ENCODE data around the gene RAP1GAP2.

Gene RAP1GAP2

DNA sequence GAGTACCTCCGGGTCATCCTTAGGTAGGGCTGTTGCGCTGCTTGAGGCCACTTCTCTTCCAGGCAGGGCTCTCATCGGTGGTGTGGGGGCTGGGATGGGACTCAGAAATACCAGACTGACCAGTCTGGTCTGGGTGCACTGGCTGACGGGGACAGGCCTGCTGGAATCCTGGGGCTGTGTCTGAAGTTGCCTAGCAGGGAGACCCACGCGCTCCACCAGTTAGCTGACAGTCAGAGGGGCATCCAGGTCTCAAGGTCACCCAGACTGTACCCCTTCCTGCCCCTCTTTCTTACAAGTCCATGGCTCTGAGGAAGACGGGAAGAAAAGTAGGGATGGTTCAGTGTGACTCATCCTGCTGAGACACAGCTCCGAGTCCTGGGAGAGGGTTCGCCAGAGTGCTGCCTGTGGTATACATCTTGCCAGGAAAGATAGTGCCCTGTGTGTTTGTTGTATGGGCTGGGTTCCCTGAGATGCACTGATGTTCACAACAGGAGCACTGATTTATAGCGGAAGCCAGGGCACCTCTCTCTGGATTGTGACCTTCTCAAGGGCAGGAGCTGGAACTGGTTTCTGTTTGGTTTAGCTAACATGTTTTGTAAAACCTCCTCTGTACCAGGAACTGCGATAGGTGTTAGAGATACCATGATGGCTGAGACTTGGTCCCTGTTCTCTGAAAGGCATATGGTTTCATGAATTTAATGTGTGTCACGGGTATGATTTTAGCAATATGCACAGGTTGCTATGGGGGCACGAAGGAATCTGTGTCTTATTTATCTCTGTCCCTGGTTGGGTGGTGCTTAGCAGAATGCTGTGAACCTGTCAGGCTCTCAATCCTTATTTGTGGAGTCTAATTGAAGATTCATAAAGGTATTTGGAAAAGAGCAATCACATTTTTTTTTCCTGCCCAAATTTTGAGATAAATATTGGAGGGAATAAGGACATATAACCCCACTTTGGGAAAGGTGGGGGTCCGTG lies 169.7 kb downstream of the RAP1GAP2 start:
- DNase-seq (ENCODE audit: low read depth) = peak; percentile 26
- TF ChIP-seq CTCF (conservative IDR thresholded peaks at IDR 0.05; ENCODE audit: low read length) = no peak

DNA sequence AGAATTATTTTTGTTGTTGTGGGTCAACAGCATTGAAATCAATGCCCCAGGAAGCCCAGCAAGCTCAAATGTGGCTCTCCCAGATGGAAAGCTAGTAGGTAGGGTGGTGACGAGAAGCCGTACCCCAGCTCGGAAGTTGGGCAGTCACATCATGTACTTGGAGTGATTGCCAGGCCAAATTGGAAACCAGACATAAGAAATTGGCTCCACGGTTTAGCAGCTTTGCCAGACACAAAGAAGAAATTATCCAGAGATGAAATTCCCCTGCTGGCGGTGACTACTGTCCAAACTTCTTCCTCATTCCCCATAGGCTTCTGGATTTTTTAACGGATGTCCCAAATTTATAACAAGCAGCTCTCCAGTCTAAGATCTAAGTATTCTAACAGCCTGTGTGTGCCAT lies 171.3 kb downstream of the RAP1GAP2 start:
- no peak for TF ChIP-seq CTCF (conservative IDR thresholded peaks at IDR 0.05; ENCODE audit: low read length)

More for the DNA sequence above, 169.7 kb downstream of the RAP1GAP2 start:
- no peak overlapping the region for H3K4me3 ChIP-seq (ENCODE audit: low read length)

DNA sequence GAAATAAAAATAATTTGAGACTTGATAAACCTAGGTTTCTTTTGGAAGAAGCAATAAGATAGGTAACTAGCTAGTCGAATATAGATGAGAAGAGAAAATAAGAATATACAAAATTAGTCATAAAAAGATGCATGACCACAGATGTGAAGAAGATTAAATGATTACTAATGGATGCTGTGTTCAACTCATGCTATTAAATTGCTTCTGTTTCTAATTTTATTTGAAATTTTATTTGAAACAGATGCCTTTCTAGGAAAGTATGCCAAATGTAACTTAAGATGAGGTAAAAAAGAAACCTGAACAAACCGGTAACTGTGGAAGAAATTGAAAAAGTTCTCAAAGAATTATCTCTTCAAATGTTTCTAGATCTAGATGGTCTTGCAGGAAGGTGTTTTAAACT lies 175.6 kb downstream of the RAP1GAP2 start:
- DNase-seq (ENCODE audit: low read depth) = no peak
- H3K4me3 ChIP-seq (ENCODE audit: low read length) = no peak overlapping the region
- no peak for TF ChIP-seq CTCF (conservative IDR thresholded peaks at IDR 0.05; ENCODE audit: low read length)

More for the DNA sequence above, 171.3 kb downstream of the RAP1GAP2 start:
- no peak overlapping the region for H3K4me3 ChIP-seq (ENCODE audit: low read length)
- DNase-seq (ENCODE audit: low read depth) = no peak

DNA sequence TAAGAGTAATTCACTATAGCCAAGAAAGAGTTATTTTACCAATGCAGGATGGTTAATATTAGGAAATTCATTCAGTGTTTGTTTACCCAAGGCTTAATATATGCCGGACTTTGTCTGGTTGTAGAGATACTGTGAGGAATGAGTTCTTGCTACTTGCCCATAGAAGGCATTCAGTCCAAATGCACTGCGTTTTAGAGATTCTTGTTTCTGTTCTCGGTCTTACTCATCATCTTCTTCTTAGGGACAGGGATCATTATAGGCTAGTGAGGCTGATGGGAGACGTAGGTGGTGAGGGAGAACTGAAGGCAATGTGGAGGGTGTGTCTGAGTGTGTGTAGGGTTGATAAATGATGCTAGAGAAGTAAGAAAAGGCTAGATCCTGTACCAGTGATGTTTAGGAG lies 176.5 kb downstream of the RAP1GAP2 start:
- no peak for TF ChIP-seq CTCF (conservative IDR thresholded peaks at IDR 0.05; ENCODE audit: low read length)
- DNase-seq (ENCODE audit: low read depth) = no peak
- H3K4me3 ChIP-seq (ENCODE audit: low read length) = no peak overlapping the region

- DNase-seq (ENCODE audit: low read depth) = no peak
- TF ChIP-seq CTCF (conservative IDR thresholded peaks at IDR 0.05; ENCODE audit: low read length) = no peak
- H3K4me3 ChIP-seq (ENCODE audit: low read length) = no peak overlapping the region
Measured at GRCh38 chr17:2974347-2974746, 178.1 kb downstream of the RAP1GAP2 start.

- no peak overlapping the region; the same call in 1 of the 2 replicates for H3K4me3 ChIP-seq (ENCODE audit: low read length)
- DNase-seq (ENCODE audit: low read depth) = no peak
- TF ChIP-seq CTCF (conservative IDR thresholded peaks at IDR 0.05; ENCODE audit: low read length) = no peak
Measured at GRCh38 chr17:2975469-2975958, 179.3 kb downstream of the RAP1GAP2 start.

GRCh38 chr17:2977157-2977556 lies 180.9 kb downstream of the RAP1GAP2 start:
- DNase-seq (ENCODE audit: low read depth) = no peak
- H3K4me3 ChIP-seq (ENCODE audit: low read length) = no peak overlapping the region
- no peak for TF ChIP-seq CTCF (conservative IDR thresholded peaks at IDR 0.05; ENCODE audit: low read length)

Measured in AG10803 (cell line).